T-cell (primary cell): Measurements from ENCODE around the gene ENOPH1. TPM values are rescaled to one million over a fixed set of nuclear protein-coding genes. Genes with fewer than 3 reads are reported as not detected.

Experiments used
- ATAC-seq, 4 experiments: fragments of 200-7000 bp in 3 of 4; fragments of 150-1000 bp in 1 of 4; cut with Tn5 transposase; replicated peaks in 1 of 4; 1 replicate in 3 of 4; 2 replicates in 1 of 4; pipeline ENCODE4 v1.10.0; 2021; ENCODE audit warnings: moderate library complexity in 3 of 4, mild to moderate bottlenecking in 2 of 4, moderate number of reproducible peaks in 1 of 4
- CTCF ChIA-PET, 2 donors: fragments of 300-600 bp; sonication (Branson Sonifier 250); formaldehyde crosslinking; loops; one replicate each; lab custom pipeline; 2022; ENCODE audit warnings: antibody characterized with exemption in 2 of 2; lab: Charles Lee
- POLR2A ChIA-PET, 2 donors: fragments of 300-600 bp; sonication (Branson Sonifier 250); formaldehyde crosslinking; loops; one replicate each; lab custom pipeline; 2022; ENCODE audit warnings: antibody characterized with exemption in 2 of 2; lab: Charles Lee
- DNase-seq, 35 experiments: peaks; one replicate each; pipeline versions ENCODE4 v3.0.0 to v3.0.0-alpha.2; 2013 to 2023
- H3K27ac ChIP-seq: one replicate; pipeline ENCODE4 v1.5.1; 2013; ENCODE audit warnings: low read length
- H3K27me3 ChIP-seq, 2 experiments: replicated peaks in 1 of 2; 1 replicate in 1 of 2; 2 replicates in 1 of 2; pipeline versions ENCODE4 v1.6.1 to v1.7.0; 2013; ENCODE audit warnings: low read length in 1 of 2, mixed read lengths in 1 of 2; ENCODE audit not compliant: control insufficient read depth in 2 of 2, insufficient read depth in 2 of 2; ENCODE audit errors: extremely low read depth in 1 of 2
- H3K36me3 ChIP-seq, 2 donors: 1 replicate in 1 of 2; 2 replicates in 1 of 2; pipeline versions ENCODE4 v1.6.1 to v1.7.0; 2013; ENCODE audit warnings: low read length in 1 of 2; ENCODE audit not compliant: control insufficient read depth in 2 of 2, insufficient read depth in 1 of 2; ENCODE audit errors: extremely low read depth in 1 of 2
- H3K4me1 ChIP-seq, 2 experiments: 1 replicate in 1 of 2; 2 replicates in 1 of 2; pipeline versions ENCODE4 v1.6.1 to v1.7.0; 2013; ENCODE audit warnings: low read length in 2 of 2, mixed read lengths in 1 of 2; ENCODE audit not compliant: insufficient read depth in 2 of 2, control insufficient read depth in 1 of 2; ENCODE audit errors: extremely low read depth in 1 of 2
- H3K4me3 ChIP-seq, 2 donors: 1 replicate in 1 of 2; 2 replicates in 1 of 2; pipeline versions ENCODE4 v1.5.1 to v1.7.0; 2013; ENCODE audit warnings: mild to moderate bottlenecking in 2 of 2, low read length in 1 of 2, moderate library complexity in 1 of 2; ENCODE audit not compliant: control insufficient read depth in 1 of 2; ENCODE audit errors: extremely low read depth in 1 of 2
- H3K9me3 ChIP-seq: 2 replicates; pipeline ENCODE4 v1.7.0; 2013
- H3K27ac Mint-ChIP-seq, 2 donors: one replicate each; pipeline ENCODE4 v1.8.0; 2020 to 2021; ENCODE audit warnings: mild to moderate bottlenecking in 2 of 2, mixed read lengths in 2 of 2
- H3K27me3 Mint-ChIP-seq, 2 donors: one replicate each; pipeline ENCODE4 v1.8.0; 2021 to 2022; ENCODE audit warnings: mixed read lengths in 2 of 2
- H3K36me3 Mint-ChIP-seq: one replicate; pipeline ENCODE4 v1.8.0; 2021; ENCODE audit warnings: mixed read lengths
- H3K4me1 Mint-ChIP-seq, 3 donors: one replicate each; pipeline ENCODE4 v1.8.0; 2020 to 2022; ENCODE audit warnings: mixed read lengths in 3 of 3, mild to moderate bottlenecking in 1 of 3
- H3K4me3 Mint-ChIP-seq, 3 donors: one replicate each; pipeline ENCODE4 v1.8.0; 2020 to 2022; ENCODE audit warnings: mild to moderate bottlenecking in 3 of 3, mixed read lengths in 3 of 3, moderate library complexity in 3 of 3
- H3K9me3 Mint-ChIP-seq, 3 donors: one replicate each; pipeline ENCODE4 v1.8.0; 2020 to 2022; ENCODE audit warnings: mixed read lengths in 3 of 3
- WGBS: methylation state at CpG from one replicate; pipeline ENCODE4 v1.1.5; 2013; ENCODE audit warnings: missing lambda C conversion rate; ENCODE audit not compliant: insufficient coverage; 5-methylcytosine and 5-hydroxymethylcytosine counted together
- total RNA-seq, 35 experiments: library from RNA in 6 of 35; stranded (reverse) in 6 of 35; fragments of 120-200 nt in 1 of 35; gene quantifications; one replicate each; pipeline versions ENCODE4 v1.2.1 to v1.2.4 and lab custom pipeline; 2013 to 2026

Gene ENOPH1
- total RNA-seq, 5 donors from 2014 or later (not counting 1 experiment from before 2014, with no cell fraction given): 21.8 to 29.4 (median 25.9) TPM

- CTCF ChIA-PET: interaction anchor here in 1 of 2 donors (0.5 to 0.6 kb wide), 2 partner anchors 32 to 137 kb away, joined by 3 to 11 read pairs; no protein-coding TSS in a partner anchor
Observed at GRCh38 chr4:82421796-82422560, 8.4 kb upstream of the ENOPH1 start.

GRCh38 chr4:82422616-82423015 is 7.8 kb upstream of the ENOPH1 start:
- ATAC-seq (no peak), DNase-seq (no peak)
- Mint-ChIP-seq H3K4me1 (peaks cover 36 to 52% (median 40%) of the 10 kb centered on the region in 3 donors), H3K9me3 (no peaks in the 10 kb centered on the region), H3K27ac (peak overlapping the region in 1 of 2 donors; percentile 43), H3K36me3 (peaks cover 51% of the 10 kb centered on the region), H3K27me3 (peaks cover 4 to 5% of the 10 kb centered on the region in 2 donors), H3K4me3 (no peak overlapping the region)
- no peak overlapping the region for H3K27ac ChIP-seq
- H3K27me3 ChIP-seq: peaks cover 0 to under 1% of the 10 kb centered on the region in 2 experiments
- no CpG with 5 or more reads among the region's 5 CpGs for WGBS
- ChIA-PET CTCF (interaction anchor here in 1 of 2 donors (0.6 kb wide), 1 partner anchor 137 kb away, joined by 11 read pairs; no protein-coding TSS in a partner anchor), POLR2A (interaction anchor here (1.0 kb wide), 2 partner anchors 9 to 137 kb away, joined by 3 read pairs; no protein-coding TSS in a partner anchor)
- H3K36me3 ChIP-seq: peaks cover 0 to 51% of the 10 kb centered on the region in 2 donors
- H3K9me3 ChIP-seq: no peaks in the 10 kb centered on the region
- peaks cover 5 to 11% of the 10 kb centered on the region in 2 experiments for H3K4me1 ChIP-seq
- H3K4me3 ChIP-seq: no peak overlapping the region

More at GRCh38 chr4:82421796-82422560, 8.4 kb upstream of the ENOPH1 start:
- Histone ChIP-seq H3K9me3 (no peaks in the 10 kb centered on the region), H3K27ac (no peak overlapping the region), H3K27me3 (peaks cover 0 to 6% of the 10 kb centered on the region in 2 experiments), H3K4me3 (no peak overlapping the region), H3K36me3 (peaks cover 0 to 49% of the 10 kb centered on the region in 2 donors), H3K4me1 (peaks cover 3 to 6% of the 10 kb centered on the region in 2 experiments)
- Mint-ChIP-seq H3K27ac (no peak overlapping the region), H3K4me1 (peaks cover 30 to 46% (median 33%) of the 10 kb centered on the region in 3 donors), H3K9me3 (no peaks in the 10 kb centered on the region), H3K36me3 (peaks cover 45% of the 10 kb centered on the region), H3K27me3 (peaks cover 4 to 8% of the 10 kb centered on the region in 2 donors), H3K4me3 (no peak overlapping the region)
- POLR2A ChIA-PET: interaction anchor here (0.6 to 1.0 kb wide), 5 partner anchors 9 to 137 kb away, joined by 3 to 8 read pairs (median 3); no protein-coding TSS in a partner anchor
- ATAC-seq: peak in 3 of 4 experiments; percentile 27 to 40 (median 30)
- 96% methylated on average over 9 of the region's 13 CpGs for WGBS
- DNase-seq: no peak

- Histone ChIP-seq H3K27me3 (no peaks in the 10 kb centered on the region), H3K4me1 (peaks cover 10 to 20% of the 10 kb centered on the region in 2 experiments), H3K36me3 (peaks cover 0 to 57% of the 10 kb centered on the region in 2 donors), H3K4me3 (no peak overlapping the region), H3K9me3 (no peaks in the 10 kb centered on the region), H3K27ac (no peak overlapping the region)
- Mint-ChIP-seq H3K4me3 (no peak overlapping the region), H3K27ac (peak overlapping the region in 1 of 2 donors; percentile 43), H3K4me1 (peaks cover 44 to 60% (median 48%) of the 10 kb centered on the region in 3 donors), H3K27me3 (no peaks in the 10 kb centered on the region), H3K9me3 (no peaks in the 10 kb centered on the region), H3K36me3 (peaks cover 60% of the 10 kb centered on the region)
- 97% methylated on average over 4 of the region's 7 CpGs for WGBS
- CTCF ChIA-PET: no interaction called here
- POLR2A ChIA-PET: interaction anchor here in 1 of 2 donors (1.4 kb wide), 1 partner anchor 52 kb away, joined by 3 read pairs; no protein-coding TSS in a partner anchor
- ATAC-seq: no peak
- DNase-seq: no peak
Observed at GRCh38 chr4:82423245-82424054, 6.9 kb upstream of the ENOPH1 start.

GRCh38 chr4:82425478-82425877 is 4.9 kb upstream of the ENOPH1 start:
- H3K36me3 ChIP-seq: peaks cover 0 to 57% of the 10 kb centered on the region in 2 donors
- H3K4me1 ChIP-seq: peaks cover 10 to 21% of the 10 kb centered on the region in 2 experiments
- H3K27ac ChIP-seq: no peak overlapping the region
- WGBS: 100% methylated on average over 2 of the region's 10 CpGs
- peak overlapping the region in 1 of 2 donors; percentile 23 for H3K27ac Mint-ChIP-seq
- ChIA-PET POLR2A (interaction anchor here (0.7 to 1.0 kb wide), 2 partner anchors 37 to 51 kb away, joined by 3 to 4 read pairs; partner anchors contain the start of gene HNRNPD (in 1 of the 2)), CTCF (interaction anchor here in 1 of 2 donors (1.7 kb wide), 1 partner anchor 64 kb away, joined by 8 read pairs; no protein-coding TSS in a partner anchor)
- H3K4me1 Mint-ChIP-seq: peaks cover 51 to 64% (median 53%) of the 10 kb centered on the region in 3 donors
- DNase-seq: no peak
- no peaks in the 10 kb centered on the region for H3K27me3 ChIP-seq
- no peaks in the 10 kb centered on the region for H3K27me3 Mint-ChIP-seq
- no peak overlapping the region for H3K4me3 ChIP-seq
- no peaks in the 10 kb centered on the region for H3K9me3 Mint-ChIP-seq
- no peak for ATAC-seq
- H3K9me3 ChIP-seq: no peaks in the 10 kb centered on the region
- H3K4me3 Mint-ChIP-seq: no peak overlapping the region
- peaks cover 65% of the 10 kb centered on the region for H3K36me3 Mint-ChIP-seq

GRCh38 chr4:82428526-82428968 is 1.8 kb upstream of the ENOPH1 start:
- peaks cover 52% of the 10 kb centered on the region for H3K36me3 Mint-ChIP-seq

More at GRCh38 chr4:82428526-82428968, 1.8 kb upstream of the ENOPH1 start:
- Histone ChIP-seq H3K4me1 (peaks cover 23 to 31% of the 10 kb centered on the region in 2 experiments), H3K9me3 (no peaks in the 10 kb centered on the region), H3K36me3 (peaks cover 0 to 39% of the 10 kb centered on the region in 2 donors), H3K27ac (peak overlapping the region; percentile 100), H3K27me3 (no peaks in the 10 kb centered on the region), H3K4me3 (peak overlapping the region; percentile 92 to 99)
- DNase-seq (no peak), ATAC-seq (no peak)
- ChIA-PET CTCF (interaction anchor here (0.6 to 2.0 kb wide), 18 partner anchors 9 to 1057 kb away, joined by 3 to 19 read pairs (median 5); partner anchors contain the start of genes COPS4 (in 1 of the 2), COQ2 (in 1 of the 2) and HNRNPD (in 1 of the 2)), POLR2A (interaction anchor here (0.5 to 1.8 kb wide), 10 partner anchors 9 to 612 kb away, joined by 3 to 22 read pairs (median 4); partner anchors contain the start of gene HNRNPD (in 1 of the 2))
- H3K27ac Mint-ChIP-seq: peak overlapping the region; percentile 74 to 97
- 2% methylated on average over 9 of the region's 14 CpGs for WGBS
- no peaks in the 10 kb centered on the region for H3K27me3 Mint-ChIP-seq
- H3K9me3 Mint-ChIP-seq: no peaks in the 10 kb centered on the region
- H3K4me3 Mint-ChIP-seq: peak overlapping the region; percentile 98 to 99 (median 99)
- peaks cover 64 to 72% (median 64%) of the 10 kb centered on the region in 3 donors for H3K4me1 Mint-ChIP-seq
